ENCODE results near the gene FGF3.

The FGF3 gene

GRCh38 chr11:69812256-69812655, 7.0 kb downstream of the FGF3 start:
- Histone ChIP-seq H3K79me2 (ENCODE audit: control insufficient read depth, insufficient read depth, low read length, unreplicated experiment) (no peaks in the 10 kb centered on the region), H3K27ac (ENCODE audit: low read depth, low read length) (no peak overlapping the region), H3K4me3 (ENCODE audit: low read depth, low read length) (no peak overlapping the region), H3K36me3 (ENCODE audit: insufficient read depth, low read length) (no peaks in the 10 kb centered on the region), H3K27me3 (ENCODE audit: insufficient read depth, low read length) (peaks cover 63% of the 10 kb centered on the region), H2AFZ (ENCODE audit: low read length, unreplicated experiment) (no peak overlapping the region), H3K4me1 (ENCODE audit: control insufficient read depth, insufficient read depth, low read length, unreplicated experiment) (no peaks in the 10 kb centered on the region)

GRCh38 chr11:69811431-69811830, 7.8 kb downstream of the FGF3 start:
- no peak overlapping the region for H3K27ac ChIP-seq (ENCODE audit: low read depth, low read length)
- no peak overlapping the region for H3K4me3 ChIP-seq (ENCODE audit: low read depth, low read length)
- H3K79me2 ChIP-seq (ENCODE audit: control insufficient read depth, insufficient read depth, low read length, unreplicated experiment) = no peaks in the 10 kb centered on the region
- H3K4me1 ChIP-seq (ENCODE audit: control insufficient read depth, insufficient read depth, low read length, unreplicated experiment) = no peaks in the 10 kb centered on the region
- H3K36me3 ChIP-seq (ENCODE audit: insufficient read depth, low read length) = no peaks in the 10 kb centered on the region
- H3K27me3 ChIP-seq (ENCODE audit: insufficient read depth, low read length) = peaks cover 58% of the 10 kb centered on the region
- H2AFZ ChIP-seq (ENCODE audit: low read length, unreplicated experiment) = no peak overlapping the region

GRCh38 chr11:69810289-69811118, 8.7 kb downstream of the FGF3 start:
- Histone ChIP-seq H3K27me3 (ENCODE audit: insufficient read depth, low read length) (peaks cover 50% of the 10 kb centered on the region), H3K4me1 (ENCODE audit: control insufficient read depth, insufficient read depth, low read length, unreplicated experiment) (no peaks in the 10 kb centered on the region), H3K27ac (ENCODE audit: low read depth, low read length) (no peak overlapping the region), H3K79me2 (ENCODE audit: control insufficient read depth, insufficient read depth, low read length, unreplicated experiment) (no peaks in the 10 kb centered on the region), H3K4me3 (ENCODE audit: low read depth, low read length) (no peak overlapping the region), H2AFZ (ENCODE audit: low read length, unreplicated experiment) (no peak overlapping the region), H3K36me3 (ENCODE audit: insufficient read depth, low read length) (no peaks in the 10 kb centered on the region)

- H3K36me3 ChIP-seq (ENCODE audit: insufficient read depth, low read length) = no peaks in the 10 kb centered on the region
- peaks cover 50% of the 10 kb centered on the region for H3K27me3 ChIP-seq (ENCODE audit: insufficient read depth, low read length)
- no peaks in the 10 kb centered on the region for H3K4me1 ChIP-seq (ENCODE audit: control insufficient read depth, insufficient read depth, low read length, unreplicated experiment)
- H3K4me3 ChIP-seq (ENCODE audit: low read depth, low read length) = no peak overlapping the region
- no peaks in the 10 kb centered on the region for H3K79me2 ChIP-seq (ENCODE audit: control insufficient read depth, insufficient read depth, low read length, unreplicated experiment)
- no peak overlapping the region for H3K27ac ChIP-seq (ENCODE audit: low read depth, low read length)
- no peak overlapping the region for H2AFZ ChIP-seq (ENCODE audit: low read length, unreplicated experiment)
Observed at GRCh38 chr11:69808667-69809086, 10.5 kb downstream of the FGF3 start.

GRCh38 chr11:69807106-69807815, 12.0 kb downstream of the FGF3 start:
- no peaks in the 10 kb centered on the region for H3K4me1 ChIP-seq (ENCODE audit: control insufficient read depth, insufficient read depth, low read length, unreplicated experiment)
- H3K4me3 ChIP-seq (ENCODE audit: low read depth, low read length) = no peak overlapping the region
- H3K27ac ChIP-seq (ENCODE audit: low read depth, low read length) = no peak overlapping the region
- no peak overlapping the region for H2AFZ ChIP-seq (ENCODE audit: low read length, unreplicated experiment)
- peaks cover 52% of the 10 kb centered on the region for H3K27me3 ChIP-seq (ENCODE audit: insufficient read depth, low read length)
- H3K36me3 ChIP-seq (ENCODE audit: insufficient read depth, low read length) = no peaks in the 10 kb centered on the region
- no peaks in the 10 kb centered on the region for H3K79me2 ChIP-seq (ENCODE audit: control insufficient read depth, insufficient read depth, low read length, unreplicated experiment)

GRCh38 chr11:69804769-69805508, 14.3 kb downstream of the FGF3 start:
- H3K27ac ChIP-seq (ENCODE audit: low read depth, low read length) = no peak overlapping the region
- no peak overlapping the region for H2AFZ ChIP-seq (ENCODE audit: low read length, unreplicated experiment)
- H3K4me3 ChIP-seq (ENCODE audit: low read depth, low read length) = no peak overlapping the region
- H3K79me2 ChIP-seq (ENCODE audit: control insufficient read depth, insufficient read depth, low read length, unreplicated experiment) = no peaks in the 10 kb centered on the region
- H3K27me3 ChIP-seq (ENCODE audit: insufficient read depth, low read length) = peaks cover 49% of the 10 kb centered on the region
- no peaks in the 10 kb centered on the region for H3K4me1 ChIP-seq (ENCODE audit: control insufficient read depth, insufficient read depth, low read length, unreplicated experiment)
- no peaks in the 10 kb centered on the region for H3K36me3 ChIP-seq (ENCODE audit: insufficient read depth, low read length)

GRCh38 chr11:69803604-69804218, 15.5 kb downstream of the FGF3 start:
- Histone ChIP-seq H3K27me3 (ENCODE audit: insufficient read depth, low read length) (peaks cover 38% of the 10 kb centered on the region), H2AFZ (ENCODE audit: low read length, unreplicated experiment) (no peak overlapping the region), H3K27ac (ENCODE audit: low read depth, low read length) (no peak overlapping the region), H3K4me3 (ENCODE audit: low read depth, low read length) (no peak overlapping the region), H3K4me1 (ENCODE audit: control insufficient read depth, insufficient read depth, low read length, unreplicated experiment) (no peaks in the 10 kb centered on the region), H3K79me2 (ENCODE audit: control insufficient read depth, insufficient read depth, low read length, unreplicated experiment) (no peaks in the 10 kb centered on the region), H3K36me3 (ENCODE audit: insufficient read depth, low read length) (no peaks in the 10 kb centered on the region)

GRCh38 chr11:69803022-69803421, 16.2 kb downstream of the FGF3 start:
- no peaks in the 10 kb centered on the region for H3K36me3 ChIP-seq (ENCODE audit: insufficient read depth, low read length)
- peaks cover 31% of the 10 kb centered on the region for H3K27me3 ChIP-seq (ENCODE audit: insufficient read depth, low read length)
- no peak overlapping the region for H3K27ac ChIP-seq (ENCODE audit: low read depth, low read length)

GRCh38 chr11:69802590-69802989, 16.6 kb downstream of the FGF3 start:
- no peaks in the 10 kb centered on the region for H3K4me1 ChIP-seq (ENCODE audit: control insufficient read depth, insufficient read depth, low read length, unreplicated experiment)
- H3K27ac ChIP-seq (ENCODE audit: low read depth, low read length) = no peak overlapping the region
- H3K36me3 ChIP-seq (ENCODE audit: insufficient read depth, low read length) = no peaks in the 10 kb centered on the region
- no peak overlapping the region for H2AFZ ChIP-seq (ENCODE audit: low read length, unreplicated experiment)
- peaks cover 27% of the 10 kb centered on the region; the same call in 1 of the 2 replicates for H3K27me3 ChIP-seq (ENCODE audit: insufficient read depth, low read length)
- H3K4me3 ChIP-seq (ENCODE audit: low read depth, low read length) = no peak overlapping the region
- H3K79me2 ChIP-seq (ENCODE audit: control insufficient read depth, insufficient read depth, low read length, unreplicated experiment) = no peaks in the 10 kb centered on the region

More at GRCh38 chr11:69803022-69803421, 16.2 kb downstream of the FGF3 start:
- H3K4me1 ChIP-seq (ENCODE audit: control insufficient read depth, insufficient read depth, low read length, unreplicated experiment) = no peaks in the 10 kb centered on the region
- H3K79me2 ChIP-seq (ENCODE audit: control insufficient read depth, insufficient read depth, low read length, unreplicated experiment) = no peaks in the 10 kb centered on the region
- H2AFZ ChIP-seq (ENCODE audit: low read length, unreplicated experiment) = no peak overlapping the region
- no peak overlapping the region for H3K4me3 ChIP-seq (ENCODE audit: low read depth, low read length)
